HL-60 (cell line): ENCODE data around the gene PNPLA7.

Source experiments
- GABPA ChIP-seq: IDR thresholded peaks from 2 replicates; pipeline ENCODE4 v1.6.1; 2012; ENCODE audit warnings: low read depth
- POLR2AphosphoS5 ChIP-seq: IDR thresholded peaks from 2 replicates; pipeline ENCODE4 v1.6.1; 2012; ENCODE audit warnings: low read depth
- TF ChIP-seq, protein P1 (sequence below): IDR thresholded peaks from one replicate; pipeline ENCODE4 v1.5.1; 2011; ENCODE audit warnings: low read length, control low read depth, inconsistent platforms; ENCODE audit not compliant: insufficient read depth

DNA sequence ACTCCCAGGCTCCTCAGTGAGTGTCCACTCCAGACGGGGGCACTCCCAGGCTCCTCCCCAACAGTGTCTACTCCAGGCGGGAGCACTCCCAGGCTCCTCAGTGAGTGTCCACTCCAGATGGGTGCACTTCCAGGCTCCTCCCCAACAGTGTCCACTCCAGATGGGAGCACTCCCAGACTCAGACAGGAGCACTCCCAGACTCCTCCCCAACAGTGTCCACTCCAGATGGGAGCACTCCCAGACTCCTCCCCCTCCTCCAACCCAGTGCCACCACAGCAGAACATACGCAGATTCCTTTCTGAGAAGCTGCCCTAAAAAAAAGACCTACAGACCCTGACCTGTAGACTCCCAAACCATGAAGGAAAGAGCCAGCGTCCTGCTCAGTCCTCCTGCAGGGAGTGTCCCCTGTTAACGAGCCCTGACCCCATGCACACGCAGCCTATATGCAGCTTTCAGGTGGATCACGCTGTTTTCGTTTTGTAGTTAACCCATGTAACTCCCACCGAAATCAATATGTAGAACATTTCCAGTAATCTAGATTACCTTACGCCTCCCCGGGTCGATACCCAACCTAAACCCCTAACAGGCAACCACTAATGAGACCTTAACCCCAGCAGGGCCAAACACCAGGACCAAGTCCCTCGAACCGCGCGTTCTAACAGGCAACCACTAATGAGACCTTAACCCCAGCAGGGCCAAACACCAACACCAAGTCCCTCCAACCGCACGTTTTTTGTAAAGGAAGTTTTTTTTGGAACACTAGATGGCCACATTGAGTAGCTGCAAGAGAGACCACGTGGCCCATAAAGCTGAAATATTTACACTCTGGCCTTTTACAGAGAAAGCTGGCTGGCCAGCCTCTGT is 15.7 kb downstream of the PNPLA7 start:
- TF ChIP-seq POLR2AphosphoS5 (no peak), GABPA (no peak)
- TF ChIP-seq, protein P1, sequence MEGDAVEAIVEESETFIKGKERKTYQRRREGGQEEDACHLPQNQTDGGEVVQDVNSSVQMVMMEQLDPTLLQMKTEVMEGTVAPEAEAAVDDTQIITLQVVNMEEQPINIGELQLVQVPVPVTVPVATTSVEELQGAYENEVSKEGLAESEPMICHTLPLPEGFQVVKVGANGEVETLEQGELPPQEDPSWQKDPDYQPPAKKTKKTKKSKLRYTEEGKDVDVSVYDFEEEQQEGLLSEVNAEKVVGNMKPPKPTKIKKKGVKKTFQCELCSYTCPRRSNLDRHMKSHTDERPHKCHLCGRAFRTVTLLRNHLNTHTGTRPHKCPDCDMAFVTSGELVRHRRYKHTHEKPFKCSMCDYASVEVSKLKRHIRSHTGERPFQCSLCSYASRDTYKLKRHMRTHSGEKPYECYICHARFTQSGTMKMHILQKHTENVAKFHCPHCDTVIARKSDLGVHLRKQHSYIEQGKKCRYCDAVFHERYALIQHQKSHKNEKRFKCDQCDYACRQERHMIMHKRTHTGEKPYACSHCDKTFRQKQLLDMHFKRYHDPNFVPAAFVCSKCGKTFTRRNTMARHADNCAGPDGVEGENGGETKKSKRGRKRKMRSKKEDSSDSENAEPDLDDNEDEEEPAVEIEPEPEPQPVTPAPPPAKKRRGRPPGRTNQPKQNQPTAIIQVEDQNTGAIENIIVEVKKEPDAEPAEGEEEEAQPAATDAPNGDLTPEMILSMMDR: peak; percentile 28
